CD4-positive, alpha-beta T cell (primary cell): ENCODE results near the gene DTD1. TPM values are rescaled to one million over a fixed set of nuclear protein-coding genes. Genes with fewer than 3 reads are reported as not detected.

Experiments
- ATAC-seq: fragments of 200-7000 bp; cut with Tn5 transposase; one replicate; pipeline ENCODE4 v1.10.0; 2022; ENCODE audit warnings: mild to moderate bottlenecking; ENCODE audit not compliant: poor library complexity
- CTCF ChIA-PET: fragments of 350-600 bp; sonication (Branson Sonifier 250); formaldehyde crosslinking; loops from one replicate; lab custom pipeline; 2021; ENCODE audit warnings: antibody characterized with exemption, inconsistent platforms; lab: Charles Lee
- POLR2A ChIA-PET: fragments of 350-600 bp; sonication (Branson Sonifier 250); formaldehyde crosslinking; loops from one replicate; lab custom pipeline; 2021; ENCODE audit warnings: antibody characterized with exemption, inconsistent platforms; lab: Charles Lee
- DNase-seq, 14 experiments: peaks; one replicate each; pipeline ENCODE4 v3.0.0-alpha.2; 2013 to 2020; ENCODE audit warnings: mixed read lengths in 2 of 14
- H3K27ac ChIP-seq, 2 donors: one replicate each; pipeline versions ENCODE4 v1.5.1 to v1.7.0; 2013; ENCODE audit warnings: low read length in 2 of 2, low read depth in 1 of 2, mild to moderate bottlenecking in 1 of 2
- H3K27me3 ChIP-seq, 2 experiments: 1 replicate in 1 of 2; 2 replicates in 1 of 2; pipeline versions ENCODE4 v1.6.1 to v1.7.0; 2013; ENCODE audit warnings: low read length in 2 of 2, control low read depth in 1 of 2, mild to moderate bottlenecking in 1 of 2, moderate library complexity in 1 of 2; ENCODE audit not compliant: insufficient read depth in 2 of 2, control insufficient read depth in 1 of 2
- H3K36me3 ChIP-seq: one replicate; pipeline ENCODE4 v1.6.1; 2013; ENCODE audit warnings: low read length, control low read depth; ENCODE audit not compliant: insufficient read depth
- H3K4me1 ChIP-seq: one replicate; pipeline ENCODE4 v1.6.1; 2013; ENCODE audit warnings: low read length, control low read depth; ENCODE audit not compliant: insufficient read depth
- H3K4me3 ChIP-seq: one replicate; pipeline ENCODE4 v1.5.1; 2013; ENCODE audit warnings: mild to moderate bottlenecking, low read length, moderate library complexity
- H3K9me3 ChIP-seq, 2 experiments: 1 replicate in 1 of 2; 2 replicates in 1 of 2; pipeline versions ENCODE4 v1.6.1 to v1.7.0; 2013; ENCODE audit warnings: low read length in 2 of 2, mild to moderate bottlenecking in 2 of 2, control low read depth in 1 of 2, moderate library complexity in 1 of 2; ENCODE audit not compliant: control insufficient read depth in 1 of 2, insufficient read depth in 1 of 2
- H3K27ac Mint-ChIP-seq: one replicate; pipeline ENCODE4 v1.8.0; 2020; ENCODE audit warnings: mixed read lengths
- H3K27me3 Mint-ChIP-seq: one replicate; pipeline ENCODE4 v1.8.0; 2021; ENCODE audit warnings: mixed read lengths
- H3K36me3 Mint-ChIP-seq: one replicate; pipeline ENCODE4 v1.8.0; 2021; ENCODE audit warnings: low read depth, mixed read lengths
- H3K4me1 Mint-ChIP-seq: one replicate; pipeline ENCODE4 v1.8.0; 2021; ENCODE audit warnings: low read depth, mixed read lengths
- H3K4me3 Mint-ChIP-seq: one replicate; pipeline ENCODE4 v1.8.0; 2020; ENCODE audit warnings: mild to moderate bottlenecking, mixed read lengths
- H3K9me3 Mint-ChIP-seq: one replicate; pipeline ENCODE4 v1.8.0; 2020; ENCODE audit warnings: mixed read lengths
- CTCF ChIP-seq: fragments of 200-600 bp; IDR thresholded peaks from one replicate; pipeline ENCODE4 v1.8.0; 2022; ENCODE audit warnings: antibody characterized with exemption, mild to moderate bottlenecking
- intact Hi-C, 2 experiments: fragments of 100-400 bp; cut with DNase I in 1 of 2; cut with micrococcal nuclease in 1 of 2; formaldehyde crosslinking; loops; one replicate each; pipeline versions ENCODE4 v1.15.1 to v1.9.0; 2023 to 2025; cut with DNase I, micrococcal nuclease
- total RNA-seq, 174 experiments: library from RNA in 2 of 174; stranded (reverse) in 2 of 174; gene quantifications; one replicate each; pipeline ENCODE4 v1.2.3 and lab custom pipeline; 2021 to 2026

DTD1 gene
- total RNA-seq, 2 experiments from 2014 or later: 15.4 to 16.1 TPM

- Mint-ChIP-seq H3K4me1 (peaks cover 7% of the 10 kb centered on the region), H3K9me3 (no peaks in the 10 kb centered on the region), H3K4me3 (no peak overlapping the region), H3K27ac (no peak overlapping the region), H3K36me3 (no peaks in the 10 kb centered on the region), H3K27me3 (no peaks in the 10 kb centered on the region)
- intact Hi-C loops: no loop called here
- ChIA-PET POLR2A (no interaction called here), CTCF (no interaction called here)
- H3K9me3 ChIP-seq: peaks cover 0 to 7% of the 10 kb centered on the region in 2 experiments
- H3K27ac ChIP-seq: no peak overlapping the region
- peaks cover 24% of the 10 kb centered on the region for H3K4me1 ChIP-seq
- H3K36me3 ChIP-seq: no peaks in the 10 kb centered on the region
- TF ChIP-seq CTCF: no peak
- no peak overlapping the region for H3K4me3 ChIP-seq
- H3K27me3 ChIP-seq: no peaks in the 10 kb centered on the region
- ATAC-seq (no peak), DNase-seq (no peak)
Measured at GRCh38 chr20:18734525-18735189, 146.8 kb downstream of the DTD1 start.

DNA sequence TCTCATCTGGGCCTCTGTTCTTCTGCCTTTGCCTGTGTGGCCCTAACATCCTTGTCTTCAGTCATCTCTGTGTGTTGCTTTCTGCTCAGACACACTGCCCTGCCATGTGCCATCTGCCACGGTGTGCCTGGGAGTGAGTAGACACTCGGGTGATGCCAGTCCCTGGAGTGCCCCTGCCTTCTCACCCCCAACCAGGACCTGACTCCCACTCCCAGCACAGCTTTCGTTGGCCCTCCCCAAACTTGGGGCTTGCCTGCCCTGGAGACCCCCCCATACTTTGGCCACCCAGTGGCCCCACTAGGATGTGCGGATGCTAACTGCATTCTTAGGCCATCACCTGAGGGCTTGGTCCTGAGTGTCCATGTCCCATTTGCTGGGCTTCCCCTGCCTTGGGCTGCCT lies 149.3 kb downstream of the DTD1 start:
- intact Hi-C loops: no loop called here
- Histone ChIP-seq H3K9me3 (peaks cover 0 to 7% of the 10 kb centered on the region in 2 experiments), H3K4me1 (peaks cover 24% of the 10 kb centered on the region), H3K4me3 (no peak overlapping the region), H3K27me3 (no peaks in the 10 kb centered on the region), H3K27ac (no peak overlapping the region), H3K36me3 (no peaks in the 10 kb centered on the region)
- POLR2A ChIA-PET: no interaction called here
- no peak overlapping the region for H3K4me3 Mint-ChIP-seq
- H3K9me3 Mint-ChIP-seq: no peaks in the 10 kb centered on the region
- no peak for TF ChIP-seq CTCF
- DNase-seq (no peak), ATAC-seq (no peak)
- CTCF ChIA-PET: no interaction called here
- H3K27ac Mint-ChIP-seq: no peak overlapping the region
- peaks cover 11% of the 10 kb centered on the region for H3K36me3 Mint-ChIP-seq
- H3K27me3 Mint-ChIP-seq: no peaks in the 10 kb centered on the region
- peaks cover 7% of the 10 kb centered on the region for H3K4me1 Mint-ChIP-seq

DNA sequence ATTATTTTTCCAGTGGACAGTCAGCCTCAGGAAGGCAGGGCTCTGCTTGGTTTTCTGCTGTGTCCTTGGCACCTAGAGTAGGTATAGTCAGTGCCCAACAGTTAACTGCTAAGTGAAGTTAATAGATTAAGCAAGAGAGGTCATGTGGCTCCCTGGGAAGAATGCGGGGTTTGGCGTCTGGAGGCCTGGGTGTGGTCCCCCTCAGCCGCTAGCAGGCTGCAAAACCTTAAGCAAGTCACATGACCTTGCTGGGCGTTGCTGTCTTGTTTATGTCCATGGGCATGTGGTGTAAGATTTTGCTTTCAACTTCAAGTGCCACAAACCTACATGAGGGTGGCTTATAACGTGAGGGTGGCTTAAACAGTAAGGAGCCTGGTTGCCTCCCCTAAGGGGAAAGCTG lies 150.2 kb downstream of the DTD1 start:
- peaks cover 24% of the 10 kb centered on the region for H3K4me1 ChIP-seq
- ChIA-PET POLR2A (no interaction called here), CTCF (no interaction called here)
- no peak for TF ChIP-seq CTCF
- H3K36me3 ChIP-seq: no peaks in the 10 kb centered on the region
- DNase-seq (peak in 5 of 14 experiments; percentile 10 to 80 (median 40)), ATAC-seq (no peak)
- peaks cover 0 to 7% of the 10 kb centered on the region in 2 experiments for H3K9me3 ChIP-seq
- H3K27ac Mint-ChIP-seq: no peak overlapping the region
- no peaks in the 10 kb centered on the region for H3K27me3 Mint-ChIP-seq
- H3K9me3 Mint-ChIP-seq: no peaks in the 10 kb centered on the region
- no peaks in the 10 kb centered on the region for H3K27me3 ChIP-seq
- H3K27ac ChIP-seq: no peak overlapping the region
- intact Hi-C loops: no loop called here
- H3K36me3 Mint-ChIP-seq: peaks cover 11% of the 10 kb centered on the region
- no peak overlapping the region for H3K4me3 ChIP-seq
- H3K4me3 Mint-ChIP-seq: no peak overlapping the region
- peaks cover 7% of the 10 kb centered on the region for H3K4me1 Mint-ChIP-seq
